Fibroblast of lung (primary cell): ENCODE data around the gene FAM83D. TPM values are rescaled to one million over a fixed set of nuclear protein-coding genes. Genes with fewer than 3 reads are reported as not detected.

Experiments used
- DNase-seq, 2 donors: peaks; one replicate each; pipeline versions ENCODE4 v3.0.0 to v3.0.0-alpha.2; 2010; ENCODE audit warnings: low read depth in 2 of 2
- H2AFZ ChIP-seq: 2 replicates; pipeline ENCODE4 v1.5.1; 2012; ENCODE audit warnings: low read length, control low read depth, inconsistent platforms
- H3K27ac ChIP-seq: 2 replicates; pipeline ENCODE4 v1.5.1; 2011; ENCODE audit warnings: low read length, control low read depth; ENCODE audit not compliant: insufficient read depth
- H3K27me3 ChIP-seq: 2 replicates; pipeline ENCODE4 v1.5.1; 2011; ENCODE audit warnings: mild to moderate bottlenecking, low read length; ENCODE audit not compliant: control insufficient read depth, insufficient read depth
- H3K36me3 ChIP-seq: 2 replicates; pipeline ENCODE4 v1.5.1; 2011; ENCODE audit warnings: low read length; ENCODE audit not compliant: control insufficient read depth, insufficient read depth
- H3K4me1 ChIP-seq: 2 replicates; pipeline ENCODE4 v1.5.1; 2011; ENCODE audit warnings: low read length; ENCODE audit not compliant: control insufficient read depth, insufficient read depth; ENCODE audit errors: extremely low read depth
- H3K4me2 ChIP-seq: 2 replicates; pipeline ENCODE4 v1.5.1; 2011; ENCODE audit warnings: low read length, control low read depth; ENCODE audit not compliant: insufficient read depth; ENCODE audit errors: extremely low read depth
- H3K4me3 ChIP-seq, 4 experiments: fragments of 200-600 bp in 1 of 4; sonication (generic) in 1 of 4; replicated peaks in 1 of 4; 2 replicates each; pipeline ENCODE4 v1.5.1; 2011 to 2016; ENCODE audit warnings: low read length in 4 of 4, low read depth in 3 of 4, mild to moderate bottlenecking in 3 of 4, control low read depth in 2 of 4, inconsistent platforms in 1 of 4, mixed read lengths in 1 of 4; ENCODE audit not compliant: insufficient read depth in 1 of 4; ENCODE audit errors: control extremely low read depth in 1 of 4
- H3K79me2 ChIP-seq: 2 replicates; pipeline ENCODE4 v1.5.1; 2012; ENCODE audit warnings: mild to moderate bottlenecking, low read length, inconsistent platforms; ENCODE audit not compliant: control insufficient read depth, insufficient read depth
- H3K9ac ChIP-seq: 2 replicates; pipeline ENCODE4 v1.5.1; 2011; ENCODE audit warnings: mild to moderate bottlenecking, low read length, control low read depth; ENCODE audit not compliant: insufficient read depth
- H3K9me3 ChIP-seq: 2 replicates; pipeline ENCODE4 v1.5.1; 2012; ENCODE audit warnings: low read depth, low read length; ENCODE audit not compliant: control insufficient read depth, insufficient read depth
- H4K20me1 ChIP-seq: 2 replicates; pipeline ENCODE4 v1.5.1; 2011; ENCODE audit warnings: low read length; ENCODE audit not compliant: control insufficient read depth, insufficient read depth; ENCODE audit errors: extremely low read depth
- EZH2 ChIP-seq: IDR thresholded peaks from 2 replicates; pipeline ENCODE4 v1.5.1; 2012; ENCODE audit warnings: low read length, control low read depth, mild to moderate bottlenecking; ENCODE audit errors: missing control alignments
- polyA plus RNA-seq, 2 donors: library from polyadenylated mRNA; depleted of rRNA in 1 of 2; stranded (reverse) in 1 of 2; unstranded in 1 of 2; fragments of >200 nt; gene quantifications; 2 replicates each; pipeline ENCODE4 v1.2.1, GENCODE V29; 2011 to 2012; ENCODE audit warnings: missing spikeins in 1 of 2
- total RNA-seq: library from RNA; depleted of rRNA; stranded (reverse); fragments of >200 nt; gene quantifications from 2 replicates; pipeline ENCODE4 v1.2.1, GENCODE V29; 2014
- TF ChIP-seq, protein P1 (sequence below), 2 donors: IDR thresholded peaks in 1 of 2; conservative IDR thresholded peaks in 1 of 2; 1 replicate in 1 of 2; 2 replicates in 1 of 2; pipeline ENCODE4 v1.5.1; 2011 to 2012; ENCODE audit warnings: low read length in 2 of 2, control low read depth in 1 of 2, inconsistent platforms in 1 of 2, low read depth in 1 of 2, mild to moderate bottlenecking in 1 of 2

The FAM83D gene
- total and polyA plus RNA-seq, 2 donors (not counting 1 experiment from before 2014, with no cell fraction given) = 21.3 to 34.5 TPM

DNA sequence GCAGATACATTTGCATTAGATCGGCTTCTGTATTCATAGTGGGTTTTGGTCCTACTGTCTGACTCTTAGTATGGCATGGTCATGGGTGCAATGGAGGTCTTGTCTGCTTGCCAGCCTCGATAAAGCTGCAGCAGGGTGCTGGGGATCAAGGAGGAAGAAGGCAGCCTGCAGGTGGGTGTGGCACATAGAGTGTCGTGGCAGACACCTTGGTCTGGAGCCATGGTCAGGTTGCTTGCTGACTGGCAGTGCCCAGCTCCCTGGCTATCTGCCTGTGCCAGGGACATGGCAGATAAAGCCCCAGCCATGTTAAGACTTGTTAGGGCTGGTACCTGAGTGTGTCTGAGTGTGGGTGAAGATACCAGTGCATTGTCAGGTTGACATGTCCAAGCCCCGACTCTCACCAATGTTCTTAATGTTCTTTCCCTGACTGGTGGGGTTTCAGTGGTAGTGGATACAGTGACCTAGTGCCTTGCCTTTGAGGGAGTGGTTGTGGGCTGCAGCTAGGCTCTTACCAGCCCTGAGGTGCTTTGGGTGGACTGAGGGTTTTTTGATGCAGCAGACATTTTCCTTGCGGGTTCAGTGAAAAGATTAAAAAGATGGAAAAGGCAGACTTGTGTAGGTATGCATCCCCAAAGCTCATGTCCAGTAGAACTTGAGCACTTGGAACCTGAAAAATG lies 1.8 kb downstream of the FAM83D start:
- TF ChIP-seq, protein P1, sequence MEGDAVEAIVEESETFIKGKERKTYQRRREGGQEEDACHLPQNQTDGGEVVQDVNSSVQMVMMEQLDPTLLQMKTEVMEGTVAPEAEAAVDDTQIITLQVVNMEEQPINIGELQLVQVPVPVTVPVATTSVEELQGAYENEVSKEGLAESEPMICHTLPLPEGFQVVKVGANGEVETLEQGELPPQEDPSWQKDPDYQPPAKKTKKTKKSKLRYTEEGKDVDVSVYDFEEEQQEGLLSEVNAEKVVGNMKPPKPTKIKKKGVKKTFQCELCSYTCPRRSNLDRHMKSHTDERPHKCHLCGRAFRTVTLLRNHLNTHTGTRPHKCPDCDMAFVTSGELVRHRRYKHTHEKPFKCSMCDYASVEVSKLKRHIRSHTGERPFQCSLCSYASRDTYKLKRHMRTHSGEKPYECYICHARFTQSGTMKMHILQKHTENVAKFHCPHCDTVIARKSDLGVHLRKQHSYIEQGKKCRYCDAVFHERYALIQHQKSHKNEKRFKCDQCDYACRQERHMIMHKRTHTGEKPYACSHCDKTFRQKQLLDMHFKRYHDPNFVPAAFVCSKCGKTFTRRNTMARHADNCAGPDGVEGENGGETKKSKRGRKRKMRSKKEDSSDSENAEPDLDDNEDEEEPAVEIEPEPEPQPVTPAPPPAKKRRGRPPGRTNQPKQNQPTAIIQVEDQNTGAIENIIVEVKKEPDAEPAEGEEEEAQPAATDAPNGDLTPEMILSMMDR (conservative IDR thresholded peaks at IDR 0.05 in 1 of 2, IDR thresholded peaks at IDR 0.05 in 1 of 2; ENCODE audit: low read depth in 1 of 2, low read length in 2 of 2) = no peak
- no peak for TF ChIP-seq EZH2
- Histone ChIP-seq H3K27me3 (no peaks in the 10 kb centered on the region), H3K4me1 (peaks cover 15% of the 10 kb centered on the region), H3K4me2 (peak overlapping the region; percentile 92), H3K9ac (no peak overlapping the region), H3K79me2 (peaks cover 66% of the 10 kb centered on the region), H4K20me1 (no peaks in the 10 kb centered on the region), H3K27ac (no peak overlapping the region), H3K9me3 (no peaks in the 10 kb centered on the region), H3K36me3 (no peaks in the 10 kb centered on the region), H3K4me3 (peak overlapping the region; percentile 40 to 87 (median 56)), H2AFZ (no peak overlapping the region)
- DNase-seq = no peak

DNA sequence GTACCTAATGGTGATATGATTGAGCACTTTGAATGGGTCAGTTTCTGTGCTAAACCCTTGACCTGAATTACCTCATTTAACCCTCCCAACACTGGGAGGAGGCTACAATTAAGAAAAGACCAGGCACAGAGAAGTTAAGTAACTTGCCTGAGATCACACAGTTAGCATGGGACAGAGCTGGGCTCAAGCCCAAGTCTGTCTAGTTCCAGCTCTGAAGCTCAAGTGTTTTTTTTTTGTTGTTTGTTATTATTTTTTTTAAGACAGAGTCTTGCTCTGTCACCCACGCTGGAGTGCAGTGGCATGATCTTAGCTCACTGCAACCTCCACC lies 4.0 kb downstream of the FAM83D start:
- H4K20me1 ChIP-seq = no peaks in the 10 kb centered on the region
- H3K27ac ChIP-seq = no peak overlapping the region
- no peak overlapping the region for H3K4me2 ChIP-seq
- TF ChIP-seq, protein P1 (conservative IDR thresholded peaks at IDR 0.05 in 1 of 2, IDR thresholded peaks at IDR 0.05 in 1 of 2; ENCODE audit: low read depth in 1 of 2, low read length in 2 of 2) = no peak
- no peak for TF ChIP-seq EZH2
- H2AFZ ChIP-seq = no peak overlapping the region
- H3K79me2 ChIP-seq = peaks cover 86% of the 10 kb centered on the region
- peaks cover 17% of the 10 kb centered on the region for H3K4me1 ChIP-seq
- no peaks in the 10 kb centered on the region for H3K9me3 ChIP-seq
- no peaks in the 10 kb centered on the region for H3K36me3 ChIP-seq
- DNase-seq = no peak
- H3K27me3 ChIP-seq = no peaks in the 10 kb centered on the region
- H3K4me3 ChIP-seq = no peak overlapping the region
- H3K9ac ChIP-seq = no peak overlapping the region

DNA sequence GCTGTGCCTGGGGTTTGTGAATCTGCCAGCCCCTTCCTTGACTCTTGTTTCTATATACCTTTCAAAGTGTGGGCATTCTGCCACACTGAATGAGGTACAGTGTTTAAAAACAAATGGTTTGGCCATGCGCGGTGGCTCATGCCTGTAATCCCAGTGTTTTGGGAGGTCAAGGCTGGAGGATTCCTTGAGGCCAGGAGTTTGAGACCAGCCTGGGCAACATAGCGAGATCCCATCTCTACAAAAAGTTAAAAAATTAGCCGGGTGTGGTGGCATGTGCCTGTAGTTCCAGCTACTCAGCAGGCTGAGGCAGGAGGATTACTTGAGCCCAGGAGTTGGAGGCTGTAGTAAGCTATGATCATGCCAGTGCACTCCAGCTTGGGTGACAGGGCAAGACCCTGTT lies 5.8 kb downstream of the FAM83D start:
- Histone ChIP-seq H2AFZ (no peak overlapping the region), H3K4me2 (peak overlapping the region; percentile 36), H3K4me1 (peaks cover 17% of the 10 kb centered on the region), H3K27ac (peak overlapping the region; percentile 77), H3K36me3 (peaks cover 2% of the 10 kb centered on the region), H3K9ac (no peak overlapping the region), H3K4me3 (no peak overlapping the region), H3K79me2 (peaks cover 98% of the 10 kb centered on the region), H4K20me1 (no peaks in the 10 kb centered on the region), H3K9me3 (no peaks in the 10 kb centered on the region), H3K27me3 (no peaks in the 10 kb centered on the region)
- no peak for DNase-seq
- TF ChIP-seq EZH2 = no peak
- TF ChIP-seq, protein P1 (conservative IDR thresholded peaks at IDR 0.05 in 1 of 2, IDR thresholded peaks at IDR 0.05 in 1 of 2; ENCODE audit: low read depth in 1 of 2, low read length in 2 of 2) = no peak
